Globus pallidus (tissue), 1 donor: Measurements from ENCODE around the gene PRR27.
"Not testable (repeated sequence)": the region's sequence is repeated elsewhere in the genome, so short reads cannot be mapped to it uniquely, and the experiment has no call there.

Experiments
- DNase-seq: peaks from one replicate; pipeline ENCODE4 v3.0.0-alpha.2; 2015; ENCODE audit warnings: low spot score

PRR27 gene

GRCh38 chr4:70197842-70198241, 43.8 kb downstream of the PRR27 start:
- no peak for DNase-seq

- no peak for DNase-seq
These were observed 49.6 kb downstream of the PRR27 start for GRCh38 chr4:70203601-70204000.

- DNase-seq: not testable (repeated sequence)
These were observed 58.7 kb downstream of the PRR27 start for GRCh38 chr4:70212752-70213151.
